PC-3 (cell line): ENCODE data around the gene PHKG1. TPM values are rescaled to one million over a fixed set of nuclear protein-coding genes. Genes with fewer than 3 reads are reported as not detected.

Source experiments
- ATAC-seq: fragments of 200-7000 bp; cut with Tn5 transposase; 2 replicates; pipeline ENCODE4 v1.9.1; 2020; ENCODE audit warnings: mild to moderate bottlenecking, moderate library complexity
- BruUV-seq: library from RNA; stranded (reverse); fragments of 400-500 nt; replicated peaks from 2 replicates; lab custom pipeline; 2021; lab: Mats Ljungman, UMichigan
- CTCF ChIA-PET: fragments of 300-600 bp; sonication (Branson Sonifier 250); formaldehyde crosslinking; loops from one replicate; lab custom pipeline; 2022; ENCODE audit warnings: antibody characterized with exemption; lab: Charles Lee
- POLR2A ChIA-PET: fragments of 300-600 bp; sonication (Branson Sonifier 250); formaldehyde crosslinking; loops from one replicate; lab custom pipeline; 2022; ENCODE audit warnings: antibody characterized with exemption; ENCODE audit not compliant: unreplicated experiment; lab: Charles Lee
- DNase-seq: peaks from one replicate; pipeline ENCODE4 v3.0.0-alpha.2; 2015
- H2AFZ ChIP-seq: fragments of 300-600 bp; sonication (generic); 2 replicates; pipeline ENCODE4 v1.6.0; 2016; ENCODE audit warnings: antibody characterized with exemption, low read length
- H3F3A ChIP-seq: fragments of 300-600 bp; sonication (generic); one replicate; pipeline ENCODE4 v1.6.0; 2017; ENCODE audit warnings: antibody characterized with exemption, low read length, control low read depth, mild to moderate bottlenecking; ENCODE audit not compliant: unreplicated experiment
- H3K27ac ChIP-seq: fragments of 300-600 bp; sonication (generic); 2 replicates; pipeline ENCODE4 v1.5.1; 2016; ENCODE audit warnings: mild to moderate bottlenecking, low read length
- H3K27me3 ChIP-seq: fragments of 300-600 bp; sonication (generic); 2 replicates; pipeline ENCODE4 v1.6.1; 2016; ENCODE audit warnings: low read length, mixed read lengths
- H3K36me3 ChIP-seq: fragments of 300-600 bp; sonication (generic); 2 replicates; pipeline ENCODE4 v1.6.1; 2016; ENCODE audit warnings: low read depth, mixed run types, low read length, mixed read lengths
- H3K4me1 ChIP-seq: fragments of 300-600 bp; sonication (generic); 2 replicates; pipeline ENCODE4 v1.5.1; 2016; ENCODE audit warnings: low read length; ENCODE audit not compliant: insufficient read depth
- H3K4me2 ChIP-seq: fragments of 300-600 bp; sonication (generic); 2 replicates; pipeline ENCODE4 v1.6.0; 2016; ENCODE audit warnings: low read length
- H3K4me3 ChIP-seq: fragments of 300-600 bp; sonication (generic); 2 replicates; pipeline ENCODE4 v1.5.1; 2016; ENCODE audit warnings: mild to moderate bottlenecking, low read length, mixed read lengths
- H3K79me2 ChIP-seq: fragments of 300-600 bp; sonication (generic); 2 replicates; pipeline ENCODE4 v1.6.1; 2017; ENCODE audit warnings: low read length, mixed read lengths
- H3K9ac ChIP-seq: fragments of 300-600 bp; sonication (generic); 2 replicates; pipeline ENCODE4 v1.6.0; 2016; ENCODE audit warnings: mild to moderate bottlenecking, low read length
- H3K9me2 ChIP-seq: fragments of 300-600 bp; sonication (generic); replicated peaks from 2 replicates; pipeline ENCODE4 v1.6.1; 2016; ENCODE audit warnings: mixed run types, low read length, mixed read lengths
- H3K9me3 ChIP-seq: fragments of 300-600 bp; sonication (generic); 2 replicates; pipeline ENCODE4 v1.6.1; 2016; ENCODE audit warnings: low read length, mixed read lengths
- H4K20me1 ChIP-seq: fragments of 300-600 bp; sonication (generic); 2 replicates; pipeline ENCODE4 v1.6.1; 2016; ENCODE audit warnings: low read length, mixed read lengths
- EZH2 ChIP-seq: fragments of 300-600 bp; sonication (generic); IDR thresholded peaks from one replicate; pipeline ENCODE4 v1.6.1; 2017; ENCODE audit warnings: antibody characterized with exemption, mild to moderate bottlenecking, low read length; ENCODE audit not compliant: unreplicated experiment
- EZH2phosphoT487 ChIP-seq: fragments of 300-600 bp; sonication (generic); IDR thresholded peaks from 2 replicates; pipeline ENCODE4 v1.6.1; 2018; ENCODE audit warnings: mild to moderate bottlenecking, antibody characterized with exemption, low read length, borderline replicate concordance
- intact Hi-C: fragments of 100-400 bp; cut with micrococcal nuclease; formaldehyde crosslinking; loops from 2 replicates; pipeline ENCODE4 v1.9.0; 2023
- total RNA-seq: library from RNA; depleted of rRNA; stranded (reverse); fragments of >200 nt; gene quantifications from 2 replicates; pipeline ENCODE4 v1.2.3, GENCODE V29; 2014; rRNA removed
- TF ChIP-seq, protein P1 (sequence below): fragments of 300-600 bp; sonication (generic); conservative IDR thresholded peaks from 2 replicates; pipeline ENCODE4 v1.5.1; 2017; ENCODE audit warnings: antibody characterized with exemption, low read depth, mild to moderate bottlenecking, low read length

Gene PHKG1
- total RNA-seq, 1 experiment from 2014 or later = 1.3 TPM

DNA sequence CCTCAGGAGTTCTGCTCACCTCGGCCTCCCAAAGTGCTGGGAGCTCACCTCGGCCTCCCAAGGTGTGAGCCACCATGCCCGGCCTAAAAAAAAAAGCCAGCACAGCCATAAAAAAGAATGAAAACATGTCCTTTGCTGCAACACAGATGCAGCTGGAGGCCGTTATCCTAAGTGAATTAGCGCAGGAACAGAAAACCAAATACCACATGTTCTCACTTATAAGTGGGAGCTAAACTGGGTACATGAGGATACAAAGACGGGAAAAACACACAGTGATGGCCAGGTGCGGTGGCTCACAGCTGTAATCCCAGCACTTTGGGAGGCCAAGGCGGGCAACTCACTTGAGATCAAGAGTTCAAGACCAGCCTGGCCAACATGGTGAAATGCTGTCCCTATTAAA is 62.4 kb downstream of the PHKG1 start:
- H3K4me3 ChIP-seq = no peak overlapping the region
- H3K9me3 ChIP-seq = no peaks in the 10 kb centered on the region
- H3K27me3 ChIP-seq = no peaks in the 10 kb centered on the region
- TF ChIP-seq EZH2 = no peak
- TF ChIP-seq, protein P1, sequence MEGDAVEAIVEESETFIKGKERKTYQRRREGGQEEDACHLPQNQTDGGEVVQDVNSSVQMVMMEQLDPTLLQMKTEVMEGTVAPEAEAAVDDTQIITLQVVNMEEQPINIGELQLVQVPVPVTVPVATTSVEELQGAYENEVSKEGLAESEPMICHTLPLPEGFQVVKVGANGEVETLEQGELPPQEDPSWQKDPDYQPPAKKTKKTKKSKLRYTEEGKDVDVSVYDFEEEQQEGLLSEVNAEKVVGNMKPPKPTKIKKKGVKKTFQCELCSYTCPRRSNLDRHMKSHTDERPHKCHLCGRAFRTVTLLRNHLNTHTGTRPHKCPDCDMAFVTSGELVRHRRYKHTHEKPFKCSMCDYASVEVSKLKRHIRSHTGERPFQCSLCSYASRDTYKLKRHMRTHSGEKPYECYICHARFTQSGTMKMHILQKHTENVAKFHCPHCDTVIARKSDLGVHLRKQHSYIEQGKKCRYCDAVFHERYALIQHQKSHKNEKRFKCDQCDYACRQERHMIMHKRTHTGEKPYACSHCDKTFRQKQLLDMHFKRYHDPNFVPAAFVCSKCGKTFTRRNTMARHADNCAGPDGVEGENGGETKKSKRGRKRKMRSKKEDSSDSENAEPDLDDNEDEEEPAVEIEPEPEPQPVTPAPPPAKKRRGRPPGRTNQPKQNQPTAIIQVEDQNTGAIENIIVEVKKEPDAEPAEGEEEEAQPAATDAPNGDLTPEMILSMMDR = no peak
- no peak for TF ChIP-seq EZH2phosphoT487
- POLR2A ChIA-PET = no interaction called here
- ATAC-seq (no peak), DNase-seq (no peak)
- no peaks in the 10 kb centered on the region; the same call in 1 of the 2 replicates for H3K36me3 ChIP-seq
- no peak overlapping the region for H3K27ac ChIP-seq
- intact Hi-C loops = no loop called here
- H3K4me1 ChIP-seq = no peaks in the 10 kb centered on the region
- no peaks in the 10 kb centered on the region for H4K20me1 ChIP-seq
- no TSS peak for BruUV-seq
- no peak overlapping the region for H3K9ac ChIP-seq
- H3K9me2 ChIP-seq = no peaks in the 10 kb centered on the region
- H3F3A ChIP-seq = no peaks in the 10 kb centered on the region
- H2AFZ ChIP-seq = no peak overlapping the region
- H3K79me2 ChIP-seq = peaks cover 6% of the 10 kb centered on the region
- H3K4me2 ChIP-seq = no peak overlapping the region
- CTCF ChIA-PET = no interaction called here

Other genes with a start within 250 kb of the PHKG1 start
- not detected in 2 replicates for gene SEPTIN14, start 230.2 kb downstream of the PHKG1 start, total RNA-seq
- 2.0 and 2.1 TPM in 2 replicates for gene ZNF713, start 205.5 kb downstream of the PHKG1 start, total RNA-seq
- 16.9 and 20.1 TPM in 2 replicates for gene MRPS17, start 141.1 kb downstream of the PHKG1 start, total RNA-seq
- gene NIPSNAP2, start 128.4 kb downstream of the PHKG1 start, total RNA-seq = 63.9 and 65.8 TPM in 2 replicates
- gene PSPH, start 41.5 kb downstream of the PHKG1 start, total RNA-seq = 54.0 and 66.3 TPM in 2 replicates
- 316 and 338 TPM in 2 replicates for gene CCT6A, start 41.2 kb downstream of the PHKG1 start, total RNA-seq
- gene SUMF2, start 28.7 kb downstream of the PHKG1 start, total RNA-seq = 57.4 and 65.6 TPM in 2 replicates
- gene CHCHD2, start 13.5 kb upstream of the PHKG1 start, total RNA-seq = 499 and 578 TPM in 2 replicates
- gene NUPR2, start 23.5 kb upstream of the PHKG1 start, total RNA-seq = not detected in 2 replicates